Measurements from ENCODE around the gene PPCDC.

DNA sequence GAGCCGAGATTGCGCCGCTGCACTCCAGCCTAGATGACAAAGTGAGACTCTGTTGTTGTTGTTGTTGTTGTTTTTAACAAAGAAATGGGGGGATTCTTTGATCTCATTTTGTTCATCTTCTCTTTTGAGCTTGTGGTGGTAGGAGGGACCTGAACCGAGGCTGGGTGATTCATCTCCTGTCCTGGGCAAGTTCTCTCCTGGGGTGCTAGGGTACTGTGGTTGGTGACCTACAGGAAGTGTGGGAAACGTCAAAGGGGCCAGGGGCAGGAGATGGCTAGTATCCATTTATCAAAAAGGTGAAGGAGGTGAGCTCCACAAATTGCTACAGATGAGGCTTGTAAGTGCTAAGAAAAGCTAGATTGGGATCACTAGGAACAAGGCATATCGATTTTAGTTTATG lies 14.3 kb downstream of the PPCDC start:
- no peak for TF ChIP-seq EZH2 (IDR thresholded peaks at IDR 0.05; ENCODE audit: low read length, missing control alignments)
- TF ChIP-seq, protein P1, sequence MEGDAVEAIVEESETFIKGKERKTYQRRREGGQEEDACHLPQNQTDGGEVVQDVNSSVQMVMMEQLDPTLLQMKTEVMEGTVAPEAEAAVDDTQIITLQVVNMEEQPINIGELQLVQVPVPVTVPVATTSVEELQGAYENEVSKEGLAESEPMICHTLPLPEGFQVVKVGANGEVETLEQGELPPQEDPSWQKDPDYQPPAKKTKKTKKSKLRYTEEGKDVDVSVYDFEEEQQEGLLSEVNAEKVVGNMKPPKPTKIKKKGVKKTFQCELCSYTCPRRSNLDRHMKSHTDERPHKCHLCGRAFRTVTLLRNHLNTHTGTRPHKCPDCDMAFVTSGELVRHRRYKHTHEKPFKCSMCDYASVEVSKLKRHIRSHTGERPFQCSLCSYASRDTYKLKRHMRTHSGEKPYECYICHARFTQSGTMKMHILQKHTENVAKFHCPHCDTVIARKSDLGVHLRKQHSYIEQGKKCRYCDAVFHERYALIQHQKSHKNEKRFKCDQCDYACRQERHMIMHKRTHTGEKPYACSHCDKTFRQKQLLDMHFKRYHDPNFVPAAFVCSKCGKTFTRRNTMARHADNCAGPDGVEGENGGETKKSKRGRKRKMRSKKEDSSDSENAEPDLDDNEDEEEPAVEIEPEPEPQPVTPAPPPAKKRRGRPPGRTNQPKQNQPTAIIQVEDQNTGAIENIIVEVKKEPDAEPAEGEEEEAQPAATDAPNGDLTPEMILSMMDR (conservative IDR thresholded peaks at IDR 0.05 in 1 of 2, IDR thresholded peaks at IDR 0.05 in 1 of 2; ENCODE audit: low read depth in 1 of 2, low read length in 2 of 2) = no peak

All from fibroblast of lung (primary cell).